ENCODE results near the gene MAEA. TPM values are rescaled to one million over a fixed set of nuclear protein-coding genes. Genes with fewer than 3 reads are reported as not detected.

Gene MAEA
- total and polyA plus RNA-seq, 10 of the 15 experiments (the other 5 are each of a cell fraction or from before 2014, with no cell fraction given), result 3.6 to 67.1 (median 54.6) TPM

- Histone ChIP-seq H3K79me2 (ENCODE audit: control insufficient read depth, insufficient read depth, low read length) (no peaks in the 10 kb centered on the region), H3K36me3 (ENCODE audit: control insufficient read depth in 2 of 2, insufficient read depth in 2 of 2, low read length in 1 of 2) (no peaks in the 10 kb centered on the region; a peak in 1 of 4 replicates), H4K20me1 (ENCODE audit: control insufficient read depth, insufficient read depth) (no peaks in the 10 kb centered on the region), H3K9ac (ENCODE audit: control insufficient read depth, insufficient read depth, low read length) (no peak overlapping the region), H3K27me3 (replicated peaks in 1 of 2; ENCODE audit: control insufficient read depth in 2 of 2, insufficient read depth in 2 of 2, low read length in 1 of 2) (no peaks in the 10 kb centered on the region), H3K9me3 (replicated peaks; ENCODE audit: control insufficient read depth, insufficient read depth, low read length) (no peaks in the 10 kb centered on the region), H3K4me3 (no peak overlapping the region), H3K27ac (ENCODE audit: control insufficient read depth, insufficient read depth) (no peak overlapping the region), H2AFZ (ENCODE audit: control insufficient read depth, low read depth, low read length) (no peak overlapping the region), H3K4me2 (ENCODE audit: control insufficient read depth, insufficient read depth) (no peak overlapping the region), H3K4me1 (ENCODE audit: control insufficient read depth, insufficient read depth, low read length) (no peaks in the 10 kb centered on the region)
- FAIRE-seq (no peak), DNase-seq (ENCODE audit: low read depth, low spot score) (no peak), ATAC-seq (no peak)
- ChIA-PET POLR2A (no interaction called here), CTCF (no interaction called here), RAD21 (ENCODE audit: unreplicated experiment) (no interaction called here), SMC1A (ENCODE audit: uncharacterized antibody, unreplicated experiment) (no interaction called here)
- TF ChIP-seq ZNF207 (IDR thresholded peaks at IDR 0.05; ENCODE audit: borderline replicate concordance) (no peak), FOS (IDR thresholded peaks at IDR 0.05; ENCODE audit: borderline replicate concordance, extremely low read depth, insufficient read length) (no peak), RAD51 (IDR thresholded peaks at IDR 0.05) (no peak), ZNF622 (IDR thresholded peaks at IDR 0.05) (no peak), SIN3A (IDR thresholded peaks at IDR 0.05; ENCODE audit: low read depth, low read length) (no peak), NFYB (IDR thresholded peaks at IDR 0.05; ENCODE audit: insufficient read depth, low read depth, low read length) (no peak), RB1 (IDR thresholded peaks at IDR 0.05; ENCODE audit: borderline replicate concordance) (no peak), RAD21 (IDR thresholded peaks at IDR 0.05; ENCODE audit: insufficient read depth, low read depth, low read length) (no peak), SUZ12 (IDR thresholded peaks at IDR 0.05; ENCODE audit: unreplicated experiment) (no peak), CHD2 (IDR thresholded peaks at IDR 0.05; ENCODE audit: borderline replicate concordance, low read depth, low read length) (no peak), RELA (IDR thresholded peaks at IDR 0.05; ENCODE audit: borderline replicate concordance, partially characterized antibody) (no peak), BMI1 (IDR thresholded peaks at IDR 0.05; ENCODE audit: borderline replicate concordance) (no peak), ZNF24 (IDR thresholded peaks at IDR 0.05) (no peak)
- TF ChIP-seq, protein P1, sequence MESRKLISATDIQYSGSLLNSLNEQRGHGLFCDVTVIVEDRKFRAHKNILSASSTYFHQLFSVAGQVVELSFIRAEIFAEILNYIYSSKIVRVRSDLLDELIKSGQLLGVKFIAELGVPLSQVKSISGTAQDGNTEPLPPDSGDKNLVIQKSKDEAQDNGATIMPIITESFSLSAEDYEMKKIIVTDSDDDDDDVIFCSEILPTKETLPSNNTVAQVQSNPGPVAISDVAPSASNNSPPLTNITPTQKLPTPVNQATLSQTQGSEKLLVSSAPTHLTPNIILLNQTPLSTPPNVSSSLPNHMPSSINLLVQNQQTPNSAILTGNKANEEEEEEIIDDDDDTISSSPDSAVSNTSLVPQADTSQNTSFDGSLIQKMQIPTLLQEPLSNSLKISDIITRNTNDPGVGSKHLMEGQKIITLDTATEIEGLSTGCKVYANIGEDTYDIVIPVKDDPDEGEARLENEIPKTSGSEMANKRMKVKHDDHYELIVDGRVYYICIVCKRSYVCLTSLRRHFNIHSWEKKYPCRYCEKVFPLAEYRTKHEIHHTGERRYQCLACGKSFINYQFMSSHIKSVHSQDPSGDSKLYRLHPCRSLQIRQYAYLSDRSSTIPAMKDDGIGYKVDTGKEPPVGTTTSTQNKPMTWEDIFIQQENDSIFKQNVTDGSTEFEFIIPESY (IDR thresholded peaks at IDR 0.05), result no peak
- TF ChIP-seq, protein P2, sequence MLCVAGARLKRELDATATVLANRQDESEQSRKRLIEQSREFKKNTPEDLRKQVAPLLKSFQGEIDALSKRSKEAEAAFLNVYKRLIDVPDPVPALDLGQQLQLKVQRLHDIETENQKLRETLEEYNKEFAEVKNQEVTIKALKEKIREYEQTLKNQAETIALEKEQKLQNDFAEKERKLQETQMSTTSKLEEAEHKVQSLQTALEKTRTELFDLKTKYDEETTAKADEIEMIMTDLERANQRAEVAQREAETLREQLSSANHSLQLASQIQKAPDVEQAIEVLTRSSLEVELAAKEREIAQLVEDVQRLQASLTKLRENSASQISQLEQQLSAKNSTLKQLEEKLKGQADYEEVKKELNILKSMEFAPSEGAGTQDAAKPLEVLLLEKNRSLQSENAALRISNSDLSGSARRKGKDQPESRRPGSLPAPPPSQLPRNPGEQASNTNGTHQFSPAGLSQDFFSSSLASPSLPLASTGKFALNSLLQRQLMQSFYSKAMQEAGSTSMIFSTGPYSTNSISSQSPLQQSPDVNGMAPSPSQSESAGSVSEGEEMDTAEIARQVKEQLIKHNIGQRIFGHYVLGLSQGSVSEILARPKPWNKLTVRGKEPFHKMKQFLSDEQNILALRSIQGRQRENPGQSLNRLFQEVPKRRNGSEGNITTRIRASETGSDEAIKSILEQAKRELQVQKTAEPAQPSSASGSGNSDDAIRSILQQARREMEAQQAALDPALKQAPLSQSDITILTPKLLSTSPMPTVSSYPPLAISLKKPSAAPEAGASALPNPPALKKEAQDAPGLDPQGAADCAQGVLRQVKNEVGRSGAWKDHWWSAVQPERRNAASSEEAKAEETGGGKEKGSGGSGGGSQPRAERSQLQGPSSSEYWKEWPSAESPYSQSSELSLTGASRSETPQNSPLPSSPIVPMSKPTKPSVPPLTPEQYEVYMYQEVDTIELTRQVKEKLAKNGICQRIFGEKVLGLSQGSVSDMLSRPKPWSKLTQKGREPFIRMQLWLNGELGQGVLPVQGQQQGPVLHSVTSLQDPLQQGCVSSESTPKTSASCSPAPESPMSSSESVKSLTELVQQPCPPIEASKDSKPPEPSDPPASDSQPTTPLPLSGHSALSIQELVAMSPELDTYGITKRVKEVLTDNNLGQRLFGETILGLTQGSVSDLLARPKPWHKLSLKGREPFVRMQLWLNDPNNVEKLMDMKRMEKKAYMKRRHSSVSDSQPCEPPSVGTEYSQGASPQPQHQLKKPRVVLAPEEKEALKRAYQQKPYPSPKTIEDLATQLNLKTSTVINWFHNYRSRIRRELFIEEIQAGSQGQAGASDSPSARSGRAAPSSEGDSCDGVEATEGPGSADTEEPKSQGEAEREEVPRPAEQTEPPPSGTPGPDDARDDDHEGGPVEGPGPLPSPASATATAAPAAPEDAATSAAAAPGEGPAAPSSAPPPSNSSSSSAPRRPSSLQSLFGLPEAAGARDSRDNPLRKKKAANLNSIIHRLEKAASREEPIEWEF (IDR thresholded peaks at IDR 0.05; ENCODE audit: insufficient replicate concordance, low read depth, low read length), result no peak
- intact Hi-C loops (cut with micrococcal nuclease; ENCODE audit: unreplicated experiment) (no loop called here), in situ Hi-C loops (cut with MboI) (no loop called here)
- no TSS peak for BruUV-seq (replicated peaks)
- 93% methylated on average over 24 of the region's 24 CpGs for WGBS (ENCODE audit: insufficient coverage, insufficient replicate concordance, low lambda C conversion rate, missing lambda C conversion rate)
These were observed 78.9 kb downstream of the MAEA start for GRCh38 chr4:1368421-1369090.

Data from GM12878 (cell line).